Omental fat pad (tissue), 4 donors: ENCODE measurements around the gene THRB. TPM values are rescaled to one million over a fixed set of nuclear protein-coding genes. Genes with fewer than 3 reads are reported as not detected.
"Not testable (repeated sequence)": the region's sequence is repeated elsewhere in the genome, so short reads cannot be mapped to it uniquely, and the experiment has no call there.

ENCODE experiments used
- ATAC-seq: fragments of 150-250 bp; one replicate; pipeline ENCODE4 v1.9.1; 2016; ENCODE audit warnings: mild to moderate bottlenecking, moderate library complexity; ENCODE audit not compliant: low FRiP score
- DNase-seq: peaks from one replicate; pipeline ENCODE4 v3.0.0-alpha.2; 2019; ENCODE audit warnings: low spot score
- CTCF ChIP-seq, 3 donors: fragments of 450-650 bp; IDR thresholded peaks; one replicate each; pipeline ENCODE4 v1.5.1; 2016 to 2017; ENCODE audit warnings: antibody characterized with exemption in 3 of 3, mild to moderate bottlenecking in 3 of 3, moderate library complexity in 2 of 3
- total RNA-seq, 4 donors: library from RNA; depleted of rRNA; stranded (reverse); fragments of >200 nt; gene quantifications; one replicate each; pipeline ENCODE4 v1.1.0, GENCODE V29; 2016

The THRB gene
- total RNA-seq, 4 donors from 2014 or later: 18.6 to 28.0 (median 23.9) TPM

GRCh38 chr3:24435584-24435983 lies 59.1 kb downstream of the THRB start:
- ATAC-seq: no peak
- no peak for DNase-seq
- TF ChIP-seq CTCF (IDR thresholded peaks at IDR 0.05): no peak

GRCh38 chr3:24434651-24435050 lies 60.0 kb downstream of the THRB start:
- DNase-seq (no peak), ATAC-seq (no peak)
- no peak for TF ChIP-seq CTCF (IDR thresholded peaks at IDR 0.05)

- DNase-seq: no peak
- no peak for ATAC-seq
- TF ChIP-seq CTCF (IDR thresholded peaks at IDR 0.05): no peak
Observed at GRCh38 chr3:24433838-24434591, 60.6 kb downstream of the THRB start.

GRCh38 chr3:24432989-24433388 lies 61.7 kb downstream of the THRB start:
- ATAC-seq: no peak
- no peak for DNase-seq
- no peak for TF ChIP-seq CTCF (IDR thresholded peaks at IDR 0.05)

GRCh38 chr3:24428481-24428880 lies 66.2 kb downstream of the THRB start:
- DNase-seq (no peak), ATAC-seq (no peak)
- TF ChIP-seq CTCF (IDR thresholded peaks at IDR 0.05): no peak

GRCh38 chr3:24426896-24427295 lies 67.8 kb downstream of the THRB start:
- no peak for DNase-seq
- TF ChIP-seq CTCF (IDR thresholded peaks at IDR 0.05): no peak
- ATAC-seq: no peak

- not testable (repeated sequence) for DNase-seq, ATAC-seq
Observed at GRCh38 chr3:24420829-24421228, 73.8 kb downstream of the THRB start.
